ENCODE data around the gene PTPRF.

Gene PTPRF

GRCh38 chr1:43542527-43543458 is 12.1 kb downstream of the PTPRF start:
- ATAC-seq (ENCODE audit: low read depth) (no peak), DNase-seq (ENCODE audit: low spot score) (no peak)
- Histone ChIP-seq H3K27ac (ENCODE audit: poor library complexity, severe bottlenecking) (peak overlapping the region; percentile 74), H3K36me3 (ENCODE audit: low read depth) (peaks cover 96% of the 10 kb centered on the region), H3K4me1 (ENCODE audit: insufficient read depth, poor library complexity, severe bottlenecking) (peaks cover 24% of the 10 kb centered on the region), H3K4me3 (ENCODE audit: severe bottlenecking) (no peak overlapping the region), H3K27me3 (ENCODE audit: insufficient read depth, poor library complexity, severe bottlenecking) (no peaks in the 10 kb centered on the region), H3K9me3 (ENCODE audit: severe bottlenecking) (no peaks in the 10 kb centered on the region)
- TF ChIP-seq CTCF (IDR thresholded peaks at IDR 0.05; ENCODE audit: poor library complexity, severe bottlenecking), result no peak

GRCh38 chr1:43543567-43543966 is 12.9 kb downstream of the PTPRF start:
- Histone ChIP-seq H3K27ac (ENCODE audit: poor library complexity, severe bottlenecking) (peak overlapping the region; percentile 74), H3K4me3 (ENCODE audit: severe bottlenecking) (no peak overlapping the region), H3K9me3 (ENCODE audit: severe bottlenecking) (no peaks in the 10 kb centered on the region), H3K4me1 (ENCODE audit: insufficient read depth, poor library complexity, severe bottlenecking) (peaks cover 32% of the 10 kb centered on the region), H3K36me3 (ENCODE audit: low read depth) (peaks cover 92% of the 10 kb centered on the region), H3K27me3 (ENCODE audit: insufficient read depth, poor library complexity, severe bottlenecking) (no peaks in the 10 kb centered on the region)
- DNase-seq (ENCODE audit: low spot score) (no peak), ATAC-seq (ENCODE audit: low read depth) (no peak)
- no peak for TF ChIP-seq CTCF (IDR thresholded peaks at IDR 0.05; ENCODE audit: poor library complexity, severe bottlenecking)

- no peak for DNase-seq (ENCODE audit: low spot score)
- Histone ChIP-seq H3K36me3 (ENCODE audit: low read depth) (peaks cover 79% of the 10 kb centered on the region), H3K9me3 (ENCODE audit: severe bottlenecking) (no peaks in the 10 kb centered on the region), H3K4me1 (ENCODE audit: insufficient read depth, poor library complexity, severe bottlenecking) (peaks cover 45% of the 10 kb centered on the region), H3K4me3 (ENCODE audit: severe bottlenecking) (no peak overlapping the region), H3K27ac (ENCODE audit: poor library complexity, severe bottlenecking) (peak overlapping the region; percentile 74), H3K27me3 (ENCODE audit: insufficient read depth, poor library complexity, severe bottlenecking) (no peaks in the 10 kb centered on the region)
- no peak for ATAC-seq (ENCODE audit: low read depth)
- TF ChIP-seq CTCF (IDR thresholded peaks at IDR 0.05; ENCODE audit: poor library complexity, severe bottlenecking), result no peak
These were observed 14.6 kb downstream of the PTPRF start for GRCh38 chr1:43545339-43545694.

GRCh38 chr1:43545695-43546387 is 15.2 kb downstream of the PTPRF start:
- peak overlapping the region; percentile 74 for H3K27ac ChIP-seq (ENCODE audit: poor library complexity, severe bottlenecking)

More at GRCh38 chr1:43545695-43546387, 15.2 kb downstream of the PTPRF start:
- Histone ChIP-seq H3K9me3 (ENCODE audit: severe bottlenecking) (no peaks in the 10 kb centered on the region), H3K4me1 (ENCODE audit: insufficient read depth, poor library complexity, severe bottlenecking) (peaks cover 51% of the 10 kb centered on the region), H3K4me3 (ENCODE audit: severe bottlenecking) (no peak overlapping the region), H3K27me3 (ENCODE audit: insufficient read depth, poor library complexity, severe bottlenecking) (no peaks in the 10 kb centered on the region), H3K36me3 (ENCODE audit: low read depth) (peaks cover 79% of the 10 kb centered on the region)
- ATAC-seq (ENCODE audit: low read depth) (0 out of 3 replicates have a peak, but pooled peaks have one; percentile 7), DNase-seq (ENCODE audit: low spot score) (peak; percentile 89)
- no peak for TF ChIP-seq CTCF (IDR thresholded peaks at IDR 0.05; ENCODE audit: poor library complexity, severe bottlenecking)

Measured in RWPE2 (cell line).